D341Med (cell line): Measurements from ENCODE around the gene C4orf50.

ENCODE experiments used
- DNase-seq: peaks from one replicate; pipeline ENCODE4 v3.0.0; 2012; ENCODE audit warnings: low spot score

The C4orf50 gene

GRCh38 chr4:6018331-6018730 is at the start of gene C4orf50:
C4orf50 (minus strand) TSS chr4:6018431.
- no peak for DNase-seq

GRCh38 chr4:6065934-6066590 is 47.8 kb upstream of the C4orf50 start:
- no peak for DNase-seq

GRCh38 chr4:6065166-6065565 is 46.9 kb upstream of the C4orf50 start:
- DNase-seq = no peak

DNA sequence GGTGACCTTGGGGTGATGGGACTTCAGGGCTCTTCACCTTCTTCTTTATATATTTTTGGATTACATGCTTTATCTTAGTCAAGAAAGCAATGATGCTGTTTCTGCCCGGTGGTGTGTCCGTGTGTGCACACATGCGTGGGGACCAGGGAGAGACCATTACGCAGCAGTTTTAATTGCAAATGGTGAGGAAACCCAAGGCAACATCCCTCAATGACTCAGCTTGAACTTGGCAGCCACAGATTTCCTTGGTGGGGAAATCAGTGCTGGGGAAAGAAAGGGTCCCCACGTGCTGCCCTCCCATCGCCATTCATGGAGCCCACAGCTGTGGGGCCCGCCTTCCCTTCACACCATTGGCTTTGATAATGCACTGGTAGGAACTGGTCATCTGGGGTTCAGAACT is 46.2 kb upstream of the C4orf50 start:
- DNase-seq = no peak

DNA sequence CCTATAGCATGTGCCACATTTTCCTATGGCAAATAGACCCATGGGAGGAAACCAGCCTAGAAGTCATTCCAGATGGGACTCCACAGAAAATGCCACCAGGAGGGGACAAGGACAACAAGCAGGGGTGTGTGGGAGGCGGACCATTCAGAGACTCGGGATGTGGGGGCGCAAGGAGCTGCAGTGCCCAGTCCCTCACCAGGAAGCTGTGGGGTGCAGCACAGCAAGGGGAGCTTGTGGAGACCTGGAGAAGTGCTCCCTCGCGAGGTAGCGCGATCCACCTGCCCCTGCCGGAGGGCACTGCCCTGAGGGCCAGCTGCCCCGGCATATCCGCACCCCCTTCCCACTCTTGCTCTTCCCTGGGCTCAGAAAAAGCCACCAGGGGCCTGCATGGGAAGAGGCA is 45.5 kb upstream of the C4orf50 start:
- DNase-seq = no peak

DNA sequence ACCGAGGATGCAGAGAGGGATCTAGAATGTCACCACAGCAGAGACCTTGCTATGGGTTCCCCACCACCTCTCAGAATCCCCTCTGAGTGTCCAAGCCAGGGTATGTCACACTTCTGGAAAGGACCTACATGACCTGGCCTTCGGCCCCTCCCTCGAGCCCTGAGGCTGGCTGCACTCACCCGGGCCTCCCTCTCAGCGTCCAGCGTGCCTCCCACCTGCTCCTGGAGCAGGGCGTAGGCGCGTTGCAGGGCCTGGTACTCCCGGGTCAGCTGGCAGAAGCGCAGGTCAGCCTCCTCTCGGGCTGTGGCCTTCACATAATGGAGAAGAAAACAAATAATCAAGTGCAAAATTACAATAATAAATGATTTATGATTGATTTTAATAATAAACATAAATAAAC is 43.9 kb upstream of the C4orf50 start:
- DNase-seq = no peak

GRCh38 chr4:6059375-6059805 is 41.2 kb upstream of the C4orf50 start:
- DNase-seq = no peak

DNA sequence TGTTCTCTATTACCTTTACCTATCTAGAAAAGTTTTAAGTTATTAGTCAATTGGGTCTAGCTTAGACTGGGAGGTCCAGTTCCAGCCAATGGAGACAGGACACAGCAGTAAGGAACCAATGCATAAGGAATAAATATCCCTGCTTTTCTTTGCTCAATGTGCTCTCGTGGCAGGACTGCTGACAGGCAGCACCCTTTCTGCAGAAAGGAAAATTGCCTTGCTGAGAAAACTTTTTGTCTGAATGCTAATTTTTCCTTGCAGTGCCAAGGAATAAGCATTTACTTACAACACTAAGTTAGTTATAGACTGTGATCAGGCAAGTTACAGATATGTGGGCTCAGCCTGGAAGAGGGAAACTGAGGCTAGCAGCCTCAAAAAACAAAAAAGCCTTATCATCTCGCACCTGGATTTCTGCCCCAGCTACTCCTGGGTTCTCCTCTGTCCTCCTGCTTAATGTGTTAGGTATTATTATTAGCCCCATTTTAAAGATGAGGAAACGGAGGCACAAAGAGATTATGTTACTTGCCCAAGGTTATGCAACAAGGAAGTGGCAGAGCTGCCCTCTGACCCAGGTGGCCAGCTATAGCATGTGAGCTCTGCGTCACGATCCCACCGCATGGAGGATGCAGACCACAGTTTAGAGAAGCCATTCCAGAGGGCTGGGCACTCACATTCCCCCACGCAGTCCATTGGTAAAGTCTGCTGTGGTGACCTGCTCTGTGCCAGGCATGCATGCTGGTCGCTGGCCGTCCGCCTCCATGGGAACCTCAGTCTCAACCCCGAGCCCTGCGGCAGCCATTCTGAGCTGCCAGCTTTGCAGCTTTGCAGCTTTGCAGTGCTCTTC is 40.5 kb upstream of the C4orf50 start:
- no peak for DNase-seq

GRCh38 chr4:6056976-6057766 is 38.9 kb upstream of the C4orf50 start:
- no peak for DNase-seq

GRCh38 chr4:6055436-6055835 is 37.2 kb upstream of the C4orf50 start:
- no peak for DNase-seq

- DNase-seq = no peak
Observed at GRCh38 chr4:6055030-6055429, 36.8 kb upstream of the C4orf50 start.

GRCh38 chr4:6054162-6054922 is 36.1 kb upstream of the C4orf50 start:
- DNase-seq = no peak

GRCh38 chr4:6052679-6053078 is 34.4 kb upstream of the C4orf50 start:
- DNase-seq = no peak

DNA sequence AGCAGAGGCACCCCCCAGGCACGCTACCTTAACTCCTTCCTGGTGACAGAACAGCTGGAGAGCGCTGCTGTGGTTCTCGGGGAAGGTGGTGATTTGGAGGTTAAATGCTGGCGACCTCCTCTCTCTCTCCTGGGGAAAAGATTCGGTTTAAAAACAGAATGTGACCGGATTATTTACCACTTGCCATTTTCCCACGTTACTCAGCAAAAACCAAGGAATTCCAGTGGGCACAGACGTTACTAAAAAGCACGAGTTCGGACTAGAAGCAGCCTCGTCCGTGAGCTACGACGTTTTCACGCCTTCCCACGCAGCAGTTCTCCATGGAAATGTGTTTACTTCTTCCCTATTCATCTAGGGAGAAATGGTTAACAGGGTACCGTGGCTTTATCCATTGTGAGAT is 32.3 kb upstream of the C4orf50 start:
- no peak for DNase-seq

DNA sequence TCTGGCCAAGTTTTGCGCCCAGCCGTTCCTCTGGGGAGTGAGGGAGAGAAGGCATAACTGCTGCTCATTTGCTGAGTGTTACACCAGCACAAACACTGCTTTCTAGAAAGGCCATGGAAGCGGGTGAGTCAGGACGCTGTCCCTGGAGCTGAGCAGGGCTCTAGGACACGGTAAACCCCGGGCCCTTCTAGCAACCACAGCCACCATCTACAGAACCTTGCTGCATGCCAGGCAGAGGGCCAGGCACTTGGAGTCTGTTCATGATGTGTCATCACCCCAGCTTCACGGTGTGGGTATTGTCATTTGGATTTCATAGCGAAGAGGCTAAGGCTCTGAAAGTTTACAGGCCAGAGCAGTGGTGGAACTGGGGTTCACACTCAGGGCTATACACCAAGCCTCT is 31.8 kb upstream of the C4orf50 start:
- DNase-seq = no peak

DNA sequence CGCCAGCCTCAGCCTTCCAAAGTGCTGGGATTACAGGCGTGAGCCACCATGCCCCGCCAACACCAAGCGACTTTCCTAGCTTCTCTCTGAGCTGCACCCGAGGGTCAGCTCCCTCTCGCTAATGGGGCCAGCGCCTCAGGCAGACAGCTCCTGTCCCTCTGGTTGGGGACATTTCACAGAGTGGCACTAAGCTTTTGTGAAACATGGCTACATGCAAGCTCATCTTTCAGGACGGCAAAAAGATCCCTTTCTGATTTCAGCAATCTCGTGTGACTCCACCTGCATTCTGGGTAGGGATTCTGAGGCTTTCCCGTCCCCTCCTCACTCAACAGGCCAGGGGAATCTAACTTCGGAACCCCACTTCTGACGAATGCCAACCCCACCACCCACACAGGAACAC is 31.0 kb upstream of the C4orf50 start:
- DNase-seq = no peak

- DNase-seq = no peak
Observed at GRCh38 chr4:6048537-6048936, 30.3 kb upstream of the C4orf50 start.

DNA sequence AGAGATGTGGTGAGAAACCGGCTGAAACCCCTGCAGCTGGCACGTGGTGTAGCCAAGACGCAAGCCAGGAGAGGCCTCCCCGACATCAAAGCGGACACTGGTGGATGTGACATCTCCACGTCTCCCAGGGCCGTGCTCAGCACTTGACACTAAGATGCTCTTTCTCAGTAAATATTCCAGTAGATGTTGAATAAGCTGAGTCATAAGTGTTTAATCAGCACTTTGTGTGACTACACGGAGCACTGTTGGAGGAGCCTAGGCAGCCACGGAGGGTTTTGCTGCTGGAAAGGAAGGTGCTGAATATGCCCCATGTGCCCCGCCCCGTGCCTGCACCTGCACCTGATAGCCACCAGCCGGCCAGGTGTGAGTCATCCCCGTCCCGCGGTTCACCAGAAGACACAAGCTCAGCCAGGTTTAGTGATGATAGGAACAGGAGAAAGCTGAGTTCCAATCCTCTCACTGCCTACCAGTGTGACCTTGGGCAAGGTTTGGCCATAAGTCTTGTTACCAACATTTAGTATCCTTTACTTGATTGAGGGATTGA is 29.0 kb upstream of the C4orf50 start:
- DNase-seq = no peak

- no peak for DNase-seq
Observed at GRCh38 chr4:6046526-6047129, 28.4 kb upstream of the C4orf50 start.

- no peak for DNase-seq
Observed at GRCh38 chr4:6044805-6045204, 26.6 kb upstream of the C4orf50 start.

DNA sequence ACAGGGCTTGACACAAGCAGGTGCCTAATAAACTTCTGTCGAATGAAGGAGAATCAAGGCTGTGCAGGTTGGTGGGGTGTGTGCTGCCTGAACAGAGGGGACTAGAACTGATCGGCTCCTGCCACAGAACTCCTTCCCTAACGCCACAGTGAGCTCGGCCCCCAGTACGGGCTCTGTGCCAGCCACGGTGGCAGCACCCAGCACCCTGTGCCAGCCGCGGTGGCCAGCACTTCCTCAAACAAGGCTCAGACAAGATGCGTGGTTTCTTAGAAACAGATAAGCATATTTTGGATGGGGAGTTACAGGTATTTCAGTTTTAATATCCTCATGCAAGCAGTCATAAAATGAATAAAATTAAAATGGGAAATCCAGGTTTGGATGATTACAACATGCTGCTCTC is 26.0 kb upstream of the C4orf50 start:
- DNase-seq = no peak
